D341Med (cell line): ENCODE results near the gene CTNNBL1.
"Not testable (repeated sequence)": the region's sequence is repeated elsewhere in the genome, so short reads cannot be mapped to it uniquely, and the experiment has no call there.

Source experiments
- DNase-seq: peaks from one replicate; pipeline ENCODE4 v3.0.0; 2012; ENCODE audit warnings: low spot score

The CTNNBL1 gene

GRCh38 chr20:37677969-37678861, 15.6 kb upstream of the CTNNBL1 start:
- DNase-seq: no peak

GRCh38 chr20:37679751-37680150, 14.1 kb upstream of the CTNNBL1 start:
- not testable (repeated sequence) for DNase-seq

- no peak for DNase-seq
Measured at GRCh38 chr20:37680420-37680819, 13.4 kb upstream of the CTNNBL1 start.

DNA sequence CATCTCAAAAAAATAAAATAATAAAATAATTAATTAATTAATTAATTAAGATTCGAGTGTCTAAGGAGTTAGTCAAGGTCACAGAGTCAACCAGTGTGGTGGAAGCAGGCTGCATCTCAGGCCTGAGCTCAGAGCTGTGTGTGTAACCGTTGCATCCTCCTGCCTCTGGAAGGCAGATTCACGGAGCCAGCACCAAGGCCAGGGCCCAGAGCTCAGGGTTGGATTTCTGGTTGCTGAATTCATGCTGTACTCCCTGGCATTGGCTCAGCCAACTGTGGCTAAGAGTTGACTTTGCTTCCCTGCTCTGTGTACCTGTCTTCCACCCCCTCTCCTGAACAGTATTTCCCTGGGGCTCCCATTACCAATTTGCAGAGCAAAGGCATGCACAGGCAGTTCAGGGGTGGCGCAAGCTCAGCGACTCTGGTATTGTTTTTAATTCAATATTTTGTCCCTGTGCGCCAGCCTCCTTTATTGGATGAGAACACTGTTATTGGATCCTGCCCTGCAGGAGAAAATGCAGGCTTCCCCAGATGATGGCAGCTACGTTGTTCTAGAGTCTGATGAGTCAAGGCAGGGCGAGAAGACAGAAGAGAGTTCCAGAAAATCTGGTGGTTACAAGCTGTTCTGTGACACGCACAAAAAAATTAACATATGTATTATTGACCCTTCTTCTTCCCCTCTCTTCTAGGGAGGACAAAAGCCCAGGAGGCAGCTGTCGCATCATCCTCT, 12.3 kb upstream of the CTNNBL1 start:
- DNase-seq: no peak

DNA sequence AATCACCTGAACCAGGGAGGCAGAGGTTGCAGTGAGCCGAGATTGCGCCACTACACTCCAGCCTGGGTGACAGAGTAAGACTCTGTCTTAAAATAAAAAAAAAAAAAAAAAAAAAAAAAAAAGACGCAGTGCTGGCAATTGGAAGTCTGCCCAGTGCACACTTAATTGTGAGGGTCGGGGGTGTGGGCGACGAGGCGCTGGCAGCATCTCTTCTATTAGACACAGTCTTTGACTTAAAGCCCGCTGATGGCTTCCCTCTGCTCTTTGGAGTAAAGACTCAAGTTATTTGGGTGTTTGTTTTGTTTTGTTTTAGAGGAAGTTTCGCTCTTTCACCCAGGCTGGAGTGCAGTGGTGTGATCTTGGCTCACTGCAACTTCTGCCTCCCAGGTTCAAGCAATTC, 10.7 kb upstream of the CTNNBL1 start:
- not testable (repeated sequence) for DNase-seq

DNA sequence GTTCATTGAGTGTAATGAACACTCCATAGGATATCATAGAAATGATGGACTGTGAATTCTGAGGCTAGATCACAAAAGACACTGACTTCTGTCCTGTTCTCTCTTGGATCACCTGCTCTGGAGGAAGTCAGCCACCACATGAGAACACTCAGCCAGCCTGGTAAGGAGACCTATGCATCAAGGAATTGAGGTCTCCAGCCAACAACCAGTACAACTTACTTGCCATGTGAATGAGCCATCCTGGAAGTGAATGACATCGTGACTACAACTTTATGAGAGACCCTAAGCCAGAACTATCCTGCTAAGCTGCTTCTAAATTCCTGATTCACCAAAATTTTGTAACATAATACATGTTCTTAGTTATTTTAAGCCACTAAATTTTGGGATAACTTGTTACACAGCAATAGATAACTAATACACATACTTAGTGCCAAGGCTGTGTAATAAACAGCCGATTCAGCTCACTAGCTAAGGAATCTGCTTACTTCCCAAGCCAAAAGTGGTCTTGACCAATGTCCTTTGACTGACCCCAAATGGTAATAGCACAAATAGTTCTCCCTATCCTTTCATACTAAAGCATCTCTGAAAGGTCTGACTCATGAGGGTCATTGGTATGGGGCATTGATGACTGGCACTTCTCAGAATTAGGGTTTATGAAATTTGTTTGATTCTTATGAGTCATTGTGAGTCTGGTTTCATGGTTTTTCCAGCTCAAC, 6.9 kb upstream of the CTNNBL1 start:
- DNase-seq: no peak

- DNase-seq: no peak
Measured at GRCh38 chr20:37687478-37687805, 6.4 kb upstream of the CTNNBL1 start.

- DNase-seq: no peak
Measured at GRCh38 chr20:37688093-37688492, 5.7 kb upstream of the CTNNBL1 start.

DNA sequence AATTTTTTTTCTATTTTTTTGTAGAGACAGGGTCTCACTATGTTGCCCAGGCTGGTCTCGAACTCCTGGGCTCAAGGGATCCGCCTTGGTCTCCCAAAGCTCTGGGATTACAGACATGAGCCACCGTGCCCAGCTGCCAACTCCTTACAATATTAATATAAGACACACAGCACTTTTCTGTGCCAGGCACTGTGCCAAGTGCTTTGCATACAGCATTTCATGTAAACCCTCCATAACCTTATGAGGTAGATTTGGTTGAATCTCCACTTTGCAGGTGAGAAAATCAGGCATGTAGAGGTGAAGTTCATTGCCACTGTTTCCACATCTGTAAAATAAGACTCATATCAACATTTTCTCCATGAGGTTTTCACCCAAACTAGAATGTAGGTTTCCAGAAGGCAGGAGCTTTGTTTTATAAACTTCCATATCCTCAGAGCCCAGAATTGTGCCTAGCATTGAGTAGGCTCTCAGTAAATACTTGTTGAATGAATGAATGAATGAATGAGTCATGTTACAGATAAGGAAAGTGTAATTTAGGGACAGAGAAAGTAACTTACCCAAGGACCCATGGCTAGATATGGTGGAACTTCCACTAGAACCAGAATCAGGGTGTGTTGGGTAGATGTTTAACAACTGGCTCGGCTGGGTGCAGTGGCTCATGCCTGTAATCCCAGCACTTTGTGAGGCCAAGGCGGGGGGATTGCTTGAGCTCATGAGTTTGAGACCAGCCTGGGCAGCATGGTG, 3.0 kb upstream of the CTNNBL1 start:
- DNase-seq: no peak

DNA sequence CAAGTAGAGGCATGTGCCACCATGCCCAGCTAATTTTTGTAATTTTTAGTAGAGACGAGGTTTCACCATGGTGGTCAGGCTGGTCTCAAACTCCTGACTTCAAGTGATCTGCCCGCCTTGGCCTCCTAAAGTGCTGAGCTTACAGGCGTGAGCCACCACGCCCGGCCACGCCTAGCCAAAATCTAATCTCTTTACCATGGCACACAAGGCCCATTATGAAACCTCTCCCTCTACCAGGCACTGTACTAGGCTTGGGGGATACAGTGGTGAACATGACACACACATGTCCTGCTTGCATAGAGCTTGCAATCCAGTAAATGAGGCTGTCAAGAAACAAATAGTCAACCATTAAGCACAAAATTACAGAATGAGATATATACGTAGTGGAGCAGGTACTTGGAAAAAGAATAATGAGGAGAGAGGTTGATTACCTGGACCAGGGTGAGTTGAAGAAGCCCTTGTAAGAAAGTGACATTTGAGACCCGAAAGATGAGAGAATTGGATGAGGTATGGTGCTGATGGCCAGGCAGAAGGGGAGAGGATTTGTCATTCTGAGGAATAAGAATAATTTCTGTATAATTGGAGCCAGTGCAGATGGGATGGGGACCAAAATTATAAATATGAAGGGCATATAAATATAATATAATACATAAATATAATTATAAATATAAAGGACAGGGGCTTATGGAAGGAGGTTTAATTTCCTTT, 1.2 kb upstream of the CTNNBL1 start:
- DNase-seq: no peak

GRCh38 chr20:37693242-37693634, 592 bp upstream of the CTNNBL1 start:
- no peak for DNase-seq

DNA sequence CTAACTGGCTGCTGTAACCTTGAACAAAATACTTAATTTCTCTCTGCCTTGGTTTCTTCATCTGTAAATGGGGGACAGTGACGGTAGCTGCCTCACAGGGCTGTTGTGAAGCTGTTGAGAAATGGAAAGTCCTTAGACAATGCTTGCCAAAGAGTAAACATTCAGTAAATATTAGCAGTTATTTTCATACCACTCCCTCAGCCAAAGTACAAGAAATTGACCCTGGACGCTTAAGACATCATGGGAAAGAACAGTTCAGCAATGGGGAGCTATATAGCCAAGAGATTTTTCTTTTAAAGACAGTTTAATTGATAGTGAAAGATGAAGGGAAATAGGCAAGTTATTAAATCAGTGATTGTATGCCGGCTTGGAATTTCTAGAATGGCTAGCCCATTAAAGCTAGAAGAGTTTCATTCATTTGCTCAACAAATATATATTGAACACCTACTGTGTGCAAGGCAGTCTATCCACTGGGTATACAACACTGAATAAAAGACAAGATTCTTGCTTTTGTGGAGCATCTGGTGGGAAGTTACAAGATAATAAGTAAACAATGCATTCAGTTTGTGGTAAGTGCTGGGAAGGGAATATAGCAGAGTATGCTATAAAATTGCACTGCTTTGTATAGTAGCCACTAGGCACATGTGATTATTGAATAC, 2.0 kb downstream of the CTNNBL1 start:
- no peak for DNase-seq

DNA sequence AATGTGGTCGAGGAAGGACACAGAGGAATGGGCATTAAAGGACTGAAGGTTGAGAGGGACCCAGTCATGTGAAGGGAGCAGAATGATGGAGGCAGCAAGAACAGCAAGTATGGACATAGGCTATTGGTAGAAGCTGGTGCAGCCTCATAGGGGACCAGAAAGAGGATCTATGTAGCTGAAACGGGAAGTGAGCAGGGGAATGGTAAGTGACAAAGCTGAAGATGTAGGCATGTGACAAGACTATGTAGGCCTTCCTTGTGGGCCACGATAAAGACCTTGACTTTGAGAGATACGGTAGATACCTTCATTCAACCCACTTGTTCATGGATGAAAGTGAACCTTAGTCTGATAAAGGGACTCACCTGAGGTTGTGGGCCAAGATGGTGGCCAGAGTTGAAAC, 3.5 kb downstream of the CTNNBL1 start:
- no peak for DNase-seq

DNA sequence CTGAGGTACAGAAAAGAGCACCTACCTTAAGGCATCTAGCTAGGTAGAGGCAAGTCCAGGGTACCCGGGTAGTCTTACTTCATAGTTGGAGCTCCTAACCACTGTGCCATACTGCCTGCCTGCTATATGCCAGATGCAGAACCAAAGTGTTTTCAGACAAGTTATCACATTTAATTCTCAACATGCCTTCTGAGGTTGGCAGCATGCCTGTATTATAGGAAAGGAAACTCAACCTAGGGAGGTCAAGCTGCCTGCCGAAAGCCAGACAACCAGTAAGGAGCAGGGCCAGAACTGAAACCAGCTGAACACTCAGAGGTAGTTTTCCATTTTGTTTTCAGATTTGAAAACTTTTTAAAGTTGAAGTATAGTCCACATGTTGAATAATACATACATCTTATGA, 5.4 kb downstream of the CTNNBL1 start:
- no peak for DNase-seq

- no peak for DNase-seq
Measured at GRCh38 chr20:37700301-37700700, 6.5 kb downstream of the CTNNBL1 start.

- DNase-seq: not testable (repeated sequence)
Measured at GRCh38 chr20:37701676-37702075, 7.8 kb downstream of the CTNNBL1 start.

GRCh38 chr20:37702403-37703034, 8.7 kb downstream of the CTNNBL1 start:
- DNase-seq: no peak

DNA sequence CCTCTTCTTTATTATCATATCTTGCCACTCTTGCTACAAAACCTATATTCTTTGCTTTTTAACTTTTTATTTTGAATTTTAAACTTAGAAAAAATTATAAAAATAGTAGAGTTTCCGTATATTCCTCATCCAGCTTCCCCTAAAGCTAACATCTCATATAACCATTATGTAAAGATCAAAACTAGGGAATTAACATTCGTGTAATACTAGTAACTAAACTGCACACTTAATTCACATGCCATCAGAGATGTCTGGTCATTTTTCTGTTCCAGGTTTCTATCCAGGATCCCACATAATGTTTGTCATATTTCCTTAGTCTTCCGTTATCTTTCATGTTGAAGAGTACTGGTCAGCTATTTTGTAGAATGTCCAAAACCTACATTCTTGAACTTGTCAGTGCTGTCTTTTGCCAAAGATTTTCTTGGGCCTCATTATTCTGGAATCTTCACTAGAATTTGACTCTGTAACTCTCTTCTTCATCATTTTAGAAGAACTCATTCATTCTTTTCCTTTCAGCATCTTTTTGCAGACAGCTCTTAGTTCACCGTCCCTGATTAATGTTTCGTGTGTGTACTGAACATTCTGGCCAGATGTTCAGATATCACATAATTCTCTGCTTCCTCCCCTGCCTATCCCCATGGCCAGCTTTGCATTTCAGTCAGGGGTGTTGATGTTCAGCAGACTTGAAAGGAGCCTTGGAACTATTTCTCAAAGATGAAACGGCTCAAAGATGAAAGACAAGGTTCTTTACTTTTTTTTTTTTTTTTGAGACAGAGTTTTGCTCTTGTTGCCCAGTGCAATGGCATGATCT, 9.4 kb downstream of the CTNNBL1 start:
- DNase-seq: no peak

GRCh38 chr20:37704955-37705354, 11.1 kb downstream of the CTNNBL1 start:
- DNase-seq: no peak

DNA sequence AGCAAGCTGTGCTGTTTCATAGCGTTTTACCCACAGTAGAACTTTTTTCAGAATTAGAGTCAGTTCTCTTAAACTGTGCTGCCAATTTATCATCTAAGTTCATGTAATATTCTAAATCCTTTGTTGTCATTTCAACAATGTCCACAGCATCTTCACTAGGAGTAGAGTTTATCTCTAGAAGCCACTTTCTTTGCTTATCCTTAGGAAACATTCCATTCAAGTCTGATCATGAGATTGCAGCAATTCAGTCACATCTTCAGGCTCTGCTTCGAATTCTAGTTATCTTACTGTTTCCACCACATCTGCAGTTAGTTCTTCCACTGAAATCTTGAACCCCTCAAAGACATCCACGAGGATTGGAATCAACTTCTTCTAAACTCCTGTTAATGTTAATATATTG, 12.5 kb downstream of the CTNNBL1 start:
- no peak for DNase-seq
